ENCODE measurements around the gene ADAM10. TPM values are rescaled to one million over a fixed set of nuclear protein-coding genes. Genes with fewer than 3 reads are reported as not detected.

Gene ADAM10
- total RNA-seq, 1 donor from 2014 or later, result 147 TPM

GRCh38 chr15:58561321-58561720 is 188.2 kb downstream of the ADAM10 start:
- TF ChIP-seq CTCF (IDR thresholded peaks at IDR 0.05), result no peak
- DNase-seq (ENCODE audit: low spot score), result no peak
- no peaks in the 10 kb centered on the region for H3K9me3 Mint-ChIP-seq (ENCODE audit: low read depth)
- H3K27me3 Mint-ChIP-seq (ENCODE audit: low read depth), result no peaks in the 10 kb centered on the region
- H3K36me3 Mint-ChIP-seq (ENCODE audit: low read depth), result no peaks in the 10 kb centered on the region
- H3K4me3 Mint-ChIP-seq (ENCODE audit: unreplicated experiment), result no peak overlapping the region
- H3K27ac Mint-ChIP-seq (ENCODE audit: unreplicated experiment), result no peak overlapping the region
- peaks cover 7% of the 10 kb centered on the region for H3K4me1 Mint-ChIP-seq (ENCODE audit: low read depth)

- H3K27ac Mint-ChIP-seq (ENCODE audit: unreplicated experiment), result no peak overlapping the region
- no peak for DNase-seq (ENCODE audit: low spot score)
These were observed 189.5 kb downstream of the ADAM10 start for GRCh38 chr15:58559904-58560588.

GRCh38 chr15:58558777-58559176 is 190.7 kb downstream of the ADAM10 start:
- DNase-seq (ENCODE audit: low spot score), result no peak
- peaks cover 9% of the 10 kb centered on the region for H3K27me3 Mint-ChIP-seq (ENCODE audit: low read depth)
- H3K9me3 Mint-ChIP-seq (ENCODE audit: low read depth), result no peaks in the 10 kb centered on the region
- H3K4me1 Mint-ChIP-seq (ENCODE audit: low read depth), result peaks cover 7% of the 10 kb centered on the region
- no peak overlapping the region for H3K4me3 Mint-ChIP-seq (ENCODE audit: unreplicated experiment)
- no peak overlapping the region for H3K27ac Mint-ChIP-seq (ENCODE audit: unreplicated experiment)
- H3K36me3 Mint-ChIP-seq (ENCODE audit: low read depth), result no peaks in the 10 kb centered on the region
- TF ChIP-seq CTCF (IDR thresholded peaks at IDR 0.05), result no peak

More at GRCh38 chr15:58559904-58560588, 189.5 kb downstream of the ADAM10 start:
- Mint-ChIP-seq H3K36me3 (ENCODE audit: low read depth) (no peaks in the 10 kb centered on the region), H3K4me1 (ENCODE audit: low read depth) (peaks cover 7% of the 10 kb centered on the region), H3K27me3 (ENCODE audit: low read depth) (peaks cover 4% of the 10 kb centered on the region), H3K9me3 (ENCODE audit: low read depth) (no peaks in the 10 kb centered on the region), H3K4me3 (ENCODE audit: unreplicated experiment) (no peak overlapping the region)
- no peak for TF ChIP-seq CTCF (IDR thresholded peaks at IDR 0.05)

- Mint-ChIP-seq H3K4me3 (ENCODE audit: unreplicated experiment) (no peak overlapping the region), H3K27me3 (ENCODE audit: low read depth) (peaks cover 11% of the 10 kb centered on the region), H3K36me3 (ENCODE audit: low read depth) (no peaks in the 10 kb centered on the region), H3K27ac (ENCODE audit: unreplicated experiment) (no peak overlapping the region), H3K4me1 (ENCODE audit: low read depth) (peaks cover 18% of the 10 kb centered on the region), H3K9me3 (ENCODE audit: low read depth) (no peaks in the 10 kb centered on the region)
- no peak for DNase-seq (ENCODE audit: low spot score)
- no peak for TF ChIP-seq CTCF (IDR thresholded peaks at IDR 0.05)
These were observed 193.0 kb downstream of the ADAM10 start for GRCh38 chr15:58556541-58556940.

GRCh38 chr15:58556028-58556361 is 193.5 kb downstream of the ADAM10 start:
- Mint-ChIP-seq H3K27me3 (ENCODE audit: low read depth) (peaks cover 11% of the 10 kb centered on the region), H3K27ac (ENCODE audit: unreplicated experiment) (no peak overlapping the region), H3K4me1 (ENCODE audit: low read depth) (peaks cover 24% of the 10 kb centered on the region), H3K4me3 (ENCODE audit: unreplicated experiment) (no peak overlapping the region), H3K9me3 (ENCODE audit: low read depth) (no peaks in the 10 kb centered on the region), H3K36me3 (ENCODE audit: low read depth) (no peaks in the 10 kb centered on the region)
- TF ChIP-seq CTCF (IDR thresholded peaks at IDR 0.05), result no peak
- no peak for DNase-seq (ENCODE audit: low spot score)
